ENCODE results near the gene ABHD2.
"Not testable (repeated sequence)": the region's sequence is repeated elsewhere in the genome, so short reads cannot be mapped to it uniquely, and the experiment has no call there.

Gene ABHD2, protein sequence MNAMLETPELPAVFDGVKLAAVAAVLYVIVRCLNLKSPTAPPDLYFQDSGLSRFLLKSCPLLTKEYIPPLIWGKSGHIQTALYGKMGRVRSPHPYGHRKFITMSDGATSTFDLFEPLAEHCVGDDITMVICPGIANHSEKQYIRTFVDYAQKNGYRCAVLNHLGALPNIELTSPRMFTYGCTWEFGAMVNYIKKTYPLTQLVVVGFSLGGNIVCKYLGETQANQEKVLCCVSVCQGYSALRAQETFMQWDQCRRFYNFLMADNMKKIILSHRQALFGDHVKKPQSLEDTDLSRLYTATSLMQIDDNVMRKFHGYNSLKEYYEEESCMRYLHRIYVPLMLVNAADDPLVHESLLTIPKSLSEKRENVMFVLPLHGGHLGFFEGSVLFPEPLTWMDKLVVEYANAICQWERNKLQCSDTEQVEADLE

GRCh38 chr15:89087830-89088604 lies at the start of gene ABHD2:
TSS of gene ABHD2 (plus strand) at chr15:89088456. CDS start at chr15:89116328, 27,872 bp downstream.
- DNase-seq, result peak; percentile 100

GRCh38 chr15:89039142-89039541 lies 49.1 kb upstream of the ABHD2 start:
- DNase-seq, result no peak

DNA sequence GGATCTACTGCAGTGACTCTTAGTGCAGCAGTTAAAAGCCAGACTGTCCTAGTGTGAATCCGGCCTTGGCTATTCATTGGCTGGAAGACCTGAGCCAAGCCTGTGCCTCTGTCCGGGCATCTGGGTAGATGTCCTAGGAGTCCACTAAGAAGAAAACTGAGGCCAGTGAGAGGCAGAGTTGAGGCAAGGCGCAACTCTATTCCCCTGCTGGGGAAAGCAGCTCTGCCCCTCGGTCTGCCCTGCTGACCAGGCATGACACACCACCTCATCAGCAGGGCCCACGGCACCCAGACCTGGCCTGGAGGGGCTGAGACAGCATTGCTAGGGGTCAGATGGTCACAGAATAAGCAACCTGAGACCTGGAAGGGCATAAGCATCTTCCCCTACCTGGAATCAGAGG lies 46.7 kb upstream of the ABHD2 start:
- no peak for DNase-seq

DNA sequence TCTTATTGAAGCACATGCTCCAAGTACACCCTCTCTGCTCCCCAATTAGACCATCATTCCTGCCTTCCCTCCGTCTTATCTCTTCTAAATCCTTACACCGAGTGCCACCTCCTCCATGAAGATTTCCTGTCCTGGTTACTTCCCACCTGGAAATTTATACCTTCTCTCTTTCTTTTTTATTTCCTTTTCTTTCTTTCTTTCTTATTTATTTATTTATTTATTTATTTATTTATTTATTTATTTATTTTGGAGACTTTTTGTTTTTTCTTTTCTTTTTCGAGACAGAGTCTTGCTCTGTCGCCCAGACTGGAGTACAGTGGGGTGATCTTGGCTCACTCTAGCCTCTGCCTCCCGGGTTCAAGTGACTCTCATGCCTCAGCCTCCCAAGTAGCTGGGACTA lies 45.9 kb upstream of the ABHD2 start:
- DNase-seq, result no peak

DNA sequence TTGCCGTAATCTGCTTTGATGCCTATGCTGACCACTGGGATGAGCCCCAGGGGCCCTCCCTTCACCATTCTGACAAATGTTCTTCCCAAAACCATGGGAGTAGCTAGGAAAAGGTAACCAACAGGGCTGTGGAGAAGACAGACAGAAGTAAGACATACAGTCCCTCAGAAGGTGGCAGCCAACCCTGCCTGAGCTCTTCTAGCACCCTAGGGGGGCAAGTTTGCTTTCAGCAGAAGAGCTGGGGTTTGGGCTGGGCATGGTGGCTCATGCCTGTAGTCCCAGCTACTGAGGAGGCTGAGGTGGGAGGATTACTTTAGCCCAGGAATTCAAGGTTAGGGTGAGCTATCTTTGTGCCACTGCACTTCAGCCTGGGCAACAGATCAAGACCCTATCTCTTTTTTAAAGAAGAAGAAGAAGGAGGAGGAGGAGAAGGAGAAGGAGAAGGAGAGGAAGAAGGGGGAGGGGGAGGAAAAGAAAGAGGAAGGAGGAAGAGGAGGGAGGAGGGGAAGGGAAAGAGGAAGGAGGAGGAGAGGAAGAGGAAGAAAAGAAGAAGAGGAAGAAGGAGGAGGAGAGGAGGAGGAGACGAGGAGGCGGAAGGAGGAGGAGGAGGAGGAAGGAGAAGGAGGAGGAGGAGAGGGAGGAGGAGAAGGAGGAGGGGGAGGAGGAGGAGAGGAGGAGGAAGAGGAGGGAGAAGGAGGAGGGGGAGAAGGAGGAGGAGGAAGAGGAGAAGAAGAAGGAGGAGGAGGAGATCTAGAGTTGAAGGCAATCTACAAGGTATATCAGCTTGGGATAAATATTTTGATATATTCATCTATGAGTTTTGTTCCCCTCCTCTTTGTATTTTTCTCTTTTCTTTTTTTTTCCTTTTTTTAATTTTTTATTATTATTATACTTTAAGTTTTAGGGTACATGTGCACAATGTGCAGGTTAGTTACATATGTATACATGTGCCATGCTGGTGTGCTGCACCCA lies 44.9 kb upstream of the ABHD2 start:
- DNase-seq, result no peak

DNA sequence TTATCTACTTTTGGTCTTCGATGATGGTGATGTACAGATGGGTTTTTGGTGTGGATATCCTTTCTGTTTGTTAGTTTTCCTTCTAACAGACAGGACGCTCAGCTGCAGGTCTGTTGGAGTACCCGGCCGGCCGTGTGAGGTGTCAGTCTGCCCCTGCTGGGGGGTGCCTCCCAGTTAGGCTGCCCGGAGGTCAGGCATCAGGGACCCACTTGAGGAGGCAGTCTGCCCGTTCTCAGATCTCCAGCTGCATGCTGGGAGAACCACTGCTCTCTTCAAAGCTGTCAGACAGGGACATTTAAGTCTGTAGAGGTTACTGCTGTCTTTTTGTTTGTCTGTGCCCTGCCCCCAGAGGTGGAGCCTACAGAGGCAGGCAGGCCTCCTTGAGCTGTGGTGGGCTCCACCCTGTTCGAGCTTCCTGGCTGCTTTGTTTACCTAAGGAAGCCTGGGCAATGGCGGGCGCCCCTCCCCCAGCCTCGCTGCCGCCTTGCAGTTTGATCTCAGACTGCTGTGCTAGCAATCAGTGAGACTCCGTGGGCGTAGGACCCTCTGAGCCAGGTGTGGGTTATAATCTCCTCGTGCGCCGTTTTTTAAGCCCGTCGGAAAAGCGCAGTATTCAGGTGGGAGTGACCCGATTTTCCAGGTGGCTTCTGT lies 39.1 kb upstream of the ABHD2 start:
- not testable (repeated sequence) for DNase-seq

GRCh38 chr15:89051875-89052274 lies 36.4 kb upstream of the ABHD2 start:
- DNase-seq, result no peak

DNA sequence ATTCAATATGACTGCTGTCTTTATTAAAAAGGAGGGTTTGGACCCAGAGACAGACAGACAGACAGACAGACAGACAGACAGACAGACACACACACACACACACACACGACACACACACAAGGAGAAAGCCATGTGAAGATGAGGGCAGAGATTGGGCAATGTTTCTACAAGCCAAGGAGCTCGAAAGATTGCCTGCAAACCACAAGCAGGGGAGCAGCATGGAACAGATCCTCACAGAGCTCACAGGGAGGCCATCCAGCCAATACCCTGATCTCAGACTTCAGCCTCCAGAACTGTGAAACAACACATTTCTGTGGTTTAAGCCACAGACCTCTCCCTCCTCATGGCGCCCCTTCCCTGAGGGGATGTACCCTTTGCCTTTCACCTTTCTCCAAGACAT lies 35.8 kb upstream of the ABHD2 start:
- peak; percentile 29 to 46 for DNase-seq

DNA sequence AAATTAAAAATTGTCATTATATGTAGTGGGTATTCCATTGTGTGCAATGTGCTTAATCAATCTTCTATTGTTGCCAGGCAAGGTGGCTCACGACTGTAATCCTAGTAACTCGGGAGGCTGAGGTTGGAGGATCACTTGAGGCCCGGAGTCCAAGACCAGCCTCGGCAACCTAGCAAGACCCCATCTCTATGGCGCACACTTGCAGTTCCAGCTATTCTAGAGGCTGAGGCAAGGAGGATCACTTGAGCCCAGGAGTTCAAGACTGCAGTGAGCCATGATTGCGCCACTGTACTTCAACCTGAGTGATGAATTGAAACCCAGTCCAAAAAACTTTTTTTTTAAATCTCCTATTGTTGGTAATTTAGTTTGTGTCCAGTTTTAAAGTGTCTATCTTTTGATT lies 33.4 kb upstream of the ABHD2 start:
- no peak for DNase-seq

DNA sequence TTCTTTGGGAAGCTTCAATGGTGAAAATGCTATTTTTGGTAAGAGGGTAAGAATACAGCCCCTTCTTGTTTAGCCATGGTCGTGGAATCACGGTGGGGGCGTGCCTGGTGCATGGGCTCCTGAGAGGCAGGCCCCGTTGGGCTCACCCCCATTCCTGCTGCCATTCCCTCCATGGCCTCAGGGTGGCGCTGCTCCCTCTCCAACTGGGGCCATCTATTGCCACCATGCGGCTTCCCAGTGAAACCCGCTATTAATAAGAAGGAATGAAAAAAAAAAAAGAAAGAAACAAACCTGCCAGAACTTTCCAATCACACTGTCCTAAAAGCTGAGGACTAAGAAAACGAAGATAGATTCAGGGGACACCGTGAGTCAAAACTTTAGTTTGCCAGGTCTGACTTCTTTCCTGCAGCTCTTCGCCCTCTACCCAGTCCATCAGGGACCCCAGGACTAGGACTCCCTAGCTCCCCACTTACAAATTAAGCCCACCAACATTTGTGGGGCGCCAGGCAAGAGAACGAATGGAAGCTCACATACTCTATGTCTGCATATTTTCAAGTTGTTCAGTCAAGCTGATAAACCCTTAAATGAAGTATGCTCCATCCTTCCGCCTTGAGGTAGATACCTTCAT lies 30.6 kb upstream of the ABHD2 start:
- peak; percentile 65 to 81 for DNase-seq

GRCh38 chr15:89058376-89058775 lies 29.9 kb upstream of the ABHD2 start:
- no peak for DNase-seq

DNA sequence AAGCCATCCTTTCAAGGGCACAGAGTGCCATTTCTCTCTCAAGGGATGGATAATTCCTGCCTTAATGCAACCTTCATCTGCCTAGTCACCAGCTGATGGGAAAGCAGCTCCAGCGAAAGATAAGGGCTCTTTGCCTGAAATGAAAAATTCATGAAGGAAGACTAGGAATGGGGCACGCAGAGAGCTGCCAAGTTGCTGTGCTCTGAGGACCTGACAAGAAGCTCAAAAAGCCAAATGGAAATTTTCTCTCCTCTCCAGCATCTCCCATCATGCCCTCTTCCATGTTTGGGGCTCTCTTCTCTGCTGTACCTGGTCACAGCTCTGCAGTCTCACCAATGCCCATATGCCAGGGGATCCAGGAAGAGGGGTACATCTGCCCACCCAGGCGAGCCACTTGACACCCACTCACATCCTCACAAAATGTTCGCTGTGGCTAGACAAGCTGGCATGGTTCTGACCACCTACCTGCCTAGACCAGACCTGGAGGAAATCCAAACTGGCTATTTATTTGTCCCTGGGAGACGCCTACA lies 29.3 kb upstream of the ABHD2 start:
- DNase-seq, result no peak

- no peak for DNase-seq
Measured at GRCh38 chr15:89066280-89066679, 22.0 kb upstream of the ABHD2 start.

DNA sequence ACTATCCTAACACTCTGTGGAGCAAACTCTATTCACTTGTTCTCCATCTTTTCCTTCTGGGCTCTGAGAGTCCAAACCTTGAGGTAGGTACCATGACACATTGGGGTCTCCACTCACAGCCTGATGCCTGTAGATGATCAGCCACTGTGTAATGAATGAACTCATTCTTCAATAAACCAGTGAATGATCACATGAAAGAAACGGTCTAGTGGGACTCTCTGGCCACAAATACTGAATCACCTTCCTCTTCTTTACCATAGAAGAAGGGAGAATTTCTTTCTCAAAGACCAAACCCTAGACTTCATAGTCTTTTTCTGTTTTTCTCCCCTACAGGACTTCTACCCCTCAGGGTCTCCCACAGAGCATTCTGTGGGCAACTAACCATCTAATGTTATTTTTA lies 20.5 kb upstream of the ABHD2 start:
- peak; percentile 21 to 45 for DNase-seq

DNA sequence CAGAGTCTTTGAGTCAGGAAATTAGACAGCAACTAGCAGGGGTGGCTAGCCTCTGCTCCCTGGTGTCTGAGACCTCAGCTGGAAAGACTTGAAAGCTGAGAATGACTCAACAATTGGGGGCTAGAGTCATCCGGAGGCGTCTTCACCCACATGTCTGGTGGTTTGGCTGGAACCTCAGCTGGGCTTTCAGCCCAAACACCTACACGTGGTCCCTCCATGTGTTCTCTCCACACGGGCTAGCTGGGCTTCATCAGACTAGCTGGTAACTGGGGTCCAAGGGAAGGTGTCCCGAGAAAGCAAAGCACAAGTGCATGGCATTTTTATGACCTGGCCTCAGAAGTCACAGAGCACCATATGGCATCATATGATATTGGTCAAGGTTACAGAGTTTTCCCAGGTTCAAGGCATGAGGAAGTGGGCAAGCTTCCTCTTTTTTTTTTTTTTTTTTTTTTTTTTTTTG lies 19.9 kb upstream of the ABHD2 start:
- peak; percentile 87 to 92 for DNase-seq

- DNase-seq, result no peak
Measured at GRCh38 chr15:89070197-89071124, 17.8 kb upstream of the ABHD2 start.

DNA sequence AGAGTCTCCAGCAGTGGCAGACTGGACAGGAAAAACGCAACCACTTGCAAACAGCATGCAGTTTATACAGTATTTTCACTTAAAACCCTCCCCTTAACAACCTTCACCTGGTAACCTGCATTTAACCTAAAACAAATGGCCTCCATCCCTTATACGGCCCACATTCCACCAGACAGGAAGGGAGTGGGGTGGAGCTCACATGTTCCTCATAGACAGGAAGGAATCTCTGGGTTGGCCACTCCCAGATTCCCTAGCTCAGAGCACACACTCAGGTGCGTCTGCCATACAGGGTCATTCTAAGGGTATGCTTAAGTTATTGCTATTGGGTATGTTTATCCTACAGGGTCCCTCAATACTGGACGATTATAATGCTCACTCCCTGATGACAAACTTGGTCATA lies 16.8 kb upstream of the ABHD2 start:
- no peak for DNase-seq

DNA sequence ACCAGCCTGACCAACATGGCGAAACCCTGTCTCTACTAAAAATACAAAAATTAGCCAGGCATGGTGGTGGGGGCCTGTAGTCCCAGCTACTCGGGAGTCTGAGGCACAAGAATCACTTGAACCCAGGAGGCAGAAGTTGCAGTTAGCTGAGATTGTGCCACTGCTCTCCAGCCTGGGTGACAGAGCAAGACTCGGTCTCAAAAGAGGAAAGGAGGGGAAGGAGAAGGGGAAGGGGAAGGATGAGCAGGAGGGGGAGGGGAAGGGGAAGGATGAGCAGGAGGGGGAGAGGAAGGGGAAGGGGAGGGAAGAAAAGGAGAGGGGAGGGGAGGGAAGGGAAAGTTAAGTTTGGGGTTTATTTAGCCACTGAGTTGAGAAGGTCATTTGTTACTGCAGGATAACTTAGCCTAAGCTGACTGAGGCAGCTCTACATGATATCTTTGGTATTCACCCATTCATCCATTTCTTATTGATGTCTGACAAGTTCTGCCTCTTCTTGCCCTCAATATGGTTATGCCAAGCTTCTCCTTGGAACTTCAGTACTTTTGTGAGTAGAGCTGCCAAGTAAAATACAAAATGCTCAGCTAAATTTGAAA lies 15.9 kb upstream of the ABHD2 start:
- DNase-seq, result no peak

DNA sequence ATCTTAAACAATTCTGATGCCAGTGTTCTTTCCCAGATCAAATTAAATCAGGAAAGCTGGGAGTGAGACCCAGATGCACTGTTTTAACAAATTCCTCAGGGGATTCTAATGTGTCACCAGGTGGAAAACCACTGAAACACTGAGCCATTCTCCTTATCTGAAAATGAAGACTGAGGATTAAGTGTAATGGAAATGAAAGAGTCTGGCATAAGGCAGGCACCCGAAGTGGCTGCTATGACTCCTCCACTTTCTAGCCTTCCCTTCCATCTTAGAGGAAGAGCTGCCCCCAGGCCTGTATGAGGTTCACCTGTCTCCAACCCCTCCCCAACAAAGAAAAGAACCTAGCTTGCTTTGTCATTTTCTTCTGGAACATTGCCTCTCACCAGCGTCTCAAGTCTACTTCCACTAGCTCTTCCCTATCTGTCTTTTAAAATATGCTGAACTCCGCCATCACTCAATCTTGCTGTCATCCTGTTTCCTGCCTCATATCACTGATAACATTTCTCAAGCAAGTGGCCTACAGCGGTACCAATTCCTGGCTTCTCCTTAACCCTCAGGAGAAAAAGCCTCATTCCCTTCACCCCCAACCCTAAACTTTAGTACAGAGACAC lies 13.7 kb upstream of the ABHD2 start:
- DNase-seq, result peak; percentile 40 to 52

All from Kasumi-1 (cell line).